ENCODE measurements around the gene DLG1. TPM values are rescaled to one million over a fixed set of nuclear protein-coding genes. Genes with fewer than 3 reads are reported as not detected.
A peak's percentile ranks its signal among the peaks of the same experiment; 100 is the strongest.

Gene DLG1
- total and polyA plus RNA-seq, 2 donors from 2014 or later: 19.4 to 101 TPM

- Histone ChIP-seq H3K27me3 (ENCODE audit: control insufficient read depth, insufficient read depth, low read length) (no peaks in the 10 kb centered on the region), H3K4me1 (ENCODE audit: control insufficient read depth in 2 of 3, insufficient read depth in 2 of 3, low read depth in 1 of 3, low read length in 3 of 3) (no peaks in the 10 kb centered on the region), H3K9ac (ENCODE audit: low read length in 3 of 3) (no peak overlapping the region), H3K4me3 (ENCODE audit: low read length in 3 of 3) (no peak overlapping the region), H3K27ac (ENCODE audit: low read depth in 2 of 2, low read length in 2 of 2) (no peak overlapping the region), H3K9me3 (ENCODE audit: control insufficient read depth in 2 of 3, insufficient read depth in 1 of 3, low read length in 3 of 3) (no peaks in the 10 kb centered on the region), H3K36me3 (ENCODE audit: control insufficient read depth in 2 of 3, insufficient read depth in 3 of 3, low read length in 3 of 3) (no peaks in the 10 kb centered on the region)
- intact Hi-C loops (cut with DNase I): loop anchor here (10.0 kb wide), 1 partner anchor 258 kb away; no protein-coding TSS in a partner anchor
- FAIRE-seq (peak; percentile 91), DNase-seq (peak in 3 of 5 donors; percentile 22 to 70 (median 69))
- peak; percentile 44 for TF ChIP-seq CTCF (IDR thresholded peaks at IDR 0.05; ENCODE audit: borderline replicate concordance, extremely low read depth, insufficient read depth)
Observed at GRCh38 chr3:197256836-197257444, 41.5 kb downstream of the DLG1 start.

- TF ChIP-seq CTCF (IDR thresholded peaks at IDR 0.05; ENCODE audit: borderline replicate concordance, extremely low read depth, insufficient read depth): no peak
- H3K36me3 ChIP-seq (ENCODE audit: control insufficient read depth in 2 of 3, insufficient read depth in 3 of 3, low read length in 3 of 3): no peaks in the 10 kb centered on the region
- intact Hi-C loops (cut with DNase I): loop anchor here (10.0 kb wide), 1 partner anchor 259 kb away; no protein-coding TSS in a partner anchor
Observed at GRCh38 chr3:197256104-197256503, 42.3 kb downstream of the DLG1 start.

GRCh38 chr3:197253238-197253947, 45.0 kb downstream of the DLG1 start:
- no peak for FAIRE-seq
- Histone ChIP-seq H3K4me1 (ENCODE audit: control insufficient read depth in 2 of 3, insufficient read depth in 2 of 3, low read depth in 1 of 3, low read length in 3 of 3) (no peaks in the 10 kb centered on the region), H3K27me3 (ENCODE audit: control insufficient read depth, insufficient read depth, low read length) (no peaks in the 10 kb centered on the region), H3K9ac (ENCODE audit: low read length in 3 of 3) (no peak overlapping the region), H3K9me3 (ENCODE audit: control insufficient read depth in 2 of 3, insufficient read depth in 1 of 3, low read length in 3 of 3) (peaks cover 2 to 10% (median 3%) of the 10 kb centered on the region in 3 donors), H3K27ac (ENCODE audit: low read depth in 2 of 2, low read length in 2 of 2) (no peak overlapping the region), H3K4me3 (ENCODE audit: low read length in 3 of 3) (no peak overlapping the region), H3K36me3 (ENCODE audit: control insufficient read depth in 2 of 3, insufficient read depth in 3 of 3, low read length in 3 of 3) (no peaks in the 10 kb centered on the region)
- TF ChIP-seq CTCF (IDR thresholded peaks at IDR 0.05; ENCODE audit: borderline replicate concordance, extremely low read depth, insufficient read depth): no peak
- no peak for DNase-seq
- intact Hi-C loops (cut with DNase I): loop anchor here (10.0 kb wide), 1 partner anchor 261 kb away; no protein-coding TSS in a partner anchor

More at GRCh38 chr3:197256104-197256503, 42.3 kb downstream of the DLG1 start:
- H3K27me3 ChIP-seq (ENCODE audit: control insufficient read depth, insufficient read depth, low read length): no peaks in the 10 kb centered on the region
- DNase-seq (no peak), FAIRE-seq (no peak)
- no peaks in the 10 kb centered on the region for H3K9me3 ChIP-seq (ENCODE audit: control insufficient read depth in 2 of 3, insufficient read depth in 1 of 3, low read length in 3 of 3)
- H3K4me1 ChIP-seq (ENCODE audit: control insufficient read depth in 2 of 3, insufficient read depth in 2 of 3, low read depth in 1 of 3, low read length in 3 of 3): no peaks in the 10 kb centered on the region
- H3K27ac ChIP-seq (ENCODE audit: low read depth in 2 of 2, low read length in 2 of 2): no peak overlapping the region
- no peak overlapping the region for H3K4me3 ChIP-seq (ENCODE audit: low read length in 3 of 3)
- no peak overlapping the region for H3K9ac ChIP-seq (ENCODE audit: low read length in 3 of 3)
